ENCODE data around the gene GMDS. TPM values are rescaled to one million over a fixed set of nuclear protein-coding genes. Genes with fewer than 3 reads are reported as not detected.

The GMDS gene
- total RNA-seq, 1 experiment from 2014 or later = 27.6 TPM

DNA sequence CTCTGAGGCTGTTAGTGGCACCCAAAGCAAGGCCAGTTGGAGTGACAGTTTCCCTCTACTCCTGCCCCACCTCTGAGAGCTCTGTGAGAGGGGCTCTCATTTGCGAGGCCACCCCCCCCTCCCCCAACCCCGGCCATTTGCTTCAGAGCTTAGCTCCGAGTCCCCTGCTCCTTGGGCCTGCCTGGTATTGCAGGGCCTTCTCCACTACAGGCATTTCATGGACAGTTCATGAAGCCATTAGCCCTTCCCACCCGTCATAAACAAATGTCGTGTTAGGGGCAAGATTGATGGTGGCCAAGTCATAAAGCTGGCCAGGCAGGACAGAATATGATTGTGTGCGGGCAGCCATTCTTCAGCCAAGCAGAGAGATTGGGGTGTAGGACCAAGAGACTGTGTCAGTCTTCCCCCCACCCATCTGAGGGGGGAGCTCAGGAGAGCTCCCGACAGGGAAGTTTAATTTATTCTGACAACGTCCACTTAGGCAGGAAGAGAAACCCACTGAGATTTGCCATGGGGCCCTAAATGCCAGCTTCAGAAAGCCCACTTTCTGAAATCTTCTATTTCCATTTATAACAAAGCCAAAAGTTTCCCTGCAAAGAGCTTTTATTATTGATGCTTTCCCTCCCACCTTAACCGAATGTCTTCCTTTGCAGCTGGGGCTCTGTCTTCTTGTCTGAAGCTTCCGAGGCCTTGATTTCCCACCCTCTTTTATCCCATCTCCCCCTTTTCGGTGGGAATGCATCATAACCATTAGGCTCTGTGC is 628.5 kb downstream of the GMDS start:
- Mint-ChIP-seq H3K27me3 (ENCODE audit: low read depth) (peaks cover 97% of the 10 kb centered on the region), H3K27ac (no peak overlapping the region; a peak in 1 of 7 replicates), H3K4me1 (peaks cover 2 to 30% of the 10 kb centered on the region in 2 experiments; a peak in 3 of 4 replicates), H3K36me3 (ENCODE audit: insufficient read depth in 1 of 3, low read depth in 3 of 3) (no peaks in the 10 kb centered on the region), H3K9me3 (peaks cover 0 to 3% of the 10 kb centered on the region in 2 experiments; a peak in 3 of 5 replicates), H3K4me3 (no peak overlapping the region; a peak in 2 of 5 replicates)
- Histone ChIP-seq H3K4ac (ENCODE audit: low read depth, low read length) (no peak overlapping the region), H3K79me2 (ENCODE audit: insufficient read depth, low read length) (no peaks in the 10 kb centered on the region), H3K23ac (ENCODE audit: insufficient read length, low read depth, low read length) (no peak overlapping the region), H2BK15ac (ENCODE audit: low read depth, low read length) (no peak overlapping the region), H4K8ac (replicated peaks; ENCODE audit: insufficient read length, low read depth, low read length) (no peak overlapping the region), H3K27ac (ENCODE audit: insufficient read length, low read depth, low read length) (no peak overlapping the region), H3K4me1 (ENCODE audit: insufficient read depth, low read length) (no peaks in the 10 kb centered on the region; the same call in 1 of the 2 replicates), H3T11ph (ENCODE audit: low read length) (no peak overlapping the region), H3K18ac (ENCODE audit: insufficient read length, low read depth, low read length) (no peak overlapping the region), H3K9me3 (ENCODE audit: control insufficient read depth, low read depth, low read length) (no peaks in the 10 kb centered on the region), H3K9ac (ENCODE audit: extremely low read depth, insufficient read length, low read length) (no peak overlapping the region), H4K91ac (ENCODE audit: insufficient read length, low read depth, low read length) (no peak overlapping the region), H4K5ac (ENCODE audit: insufficient read length, low read depth, low read length) (no peak overlapping the region), H2AK5ac (ENCODE audit: insufficient read length, low read length) (no peak overlapping the region), H2BK20ac (ENCODE audit: low read depth, low read length, poor library complexity, severe bottlenecking) (no peak overlapping the region), H3K79me1 (ENCODE audit: insufficient read depth, low read depth, low read length, poor library complexity, severe bottlenecking) (no peaks in the 10 kb centered on the region), H2AFZ (ENCODE audit: low read length) (no peak overlapping the region), H3K23me2 (ENCODE audit: insufficient read length, low read depth, low read length, poor library complexity, severe bottlenecking) (peaks cover 6% of the 10 kb centered on the region), H3K27me3 (ENCODE audit: insufficient read depth, low read length) (peaks cover 95% of the 10 kb centered on the region), H2BK120ac (ENCODE audit: low read depth, low read length, poor library complexity, severe bottlenecking) (no peak overlapping the region), H2BK12ac (ENCODE audit: insufficient read length, low read depth, low read length) (no peak overlapping the region), H3K14ac (ENCODE audit: insufficient read depth, low read length) (no peak overlapping the region), H3K4me2 (ENCODE audit: insufficient read depth, insufficient read length, low read length) (no peak overlapping the region), H3K56ac (ENCODE audit: insufficient read length, low read depth, low read length) (no peak overlapping the region), H2BK5ac (ENCODE audit: insufficient read length, low read length) (no peak overlapping the region), H4K20me1 (ENCODE audit: control insufficient read depth, insufficient read depth, insufficient read length) (peaks cover 3% of the 10 kb centered on the region)
- TF ChIP-seq, protein P1, sequence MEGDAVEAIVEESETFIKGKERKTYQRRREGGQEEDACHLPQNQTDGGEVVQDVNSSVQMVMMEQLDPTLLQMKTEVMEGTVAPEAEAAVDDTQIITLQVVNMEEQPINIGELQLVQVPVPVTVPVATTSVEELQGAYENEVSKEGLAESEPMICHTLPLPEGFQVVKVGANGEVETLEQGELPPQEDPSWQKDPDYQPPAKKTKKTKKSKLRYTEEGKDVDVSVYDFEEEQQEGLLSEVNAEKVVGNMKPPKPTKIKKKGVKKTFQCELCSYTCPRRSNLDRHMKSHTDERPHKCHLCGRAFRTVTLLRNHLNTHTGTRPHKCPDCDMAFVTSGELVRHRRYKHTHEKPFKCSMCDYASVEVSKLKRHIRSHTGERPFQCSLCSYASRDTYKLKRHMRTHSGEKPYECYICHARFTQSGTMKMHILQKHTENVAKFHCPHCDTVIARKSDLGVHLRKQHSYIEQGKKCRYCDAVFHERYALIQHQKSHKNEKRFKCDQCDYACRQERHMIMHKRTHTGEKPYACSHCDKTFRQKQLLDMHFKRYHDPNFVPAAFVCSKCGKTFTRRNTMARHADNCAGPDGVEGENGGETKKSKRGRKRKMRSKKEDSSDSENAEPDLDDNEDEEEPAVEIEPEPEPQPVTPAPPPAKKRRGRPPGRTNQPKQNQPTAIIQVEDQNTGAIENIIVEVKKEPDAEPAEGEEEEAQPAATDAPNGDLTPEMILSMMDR (conservative IDR thresholded peaks at IDR 0.05) = no peak
- DNase-seq = no peak
- no CpG with 5 or more reads among the region's 11 CpGs for WGBS (ENCODE audit: extremely low coverage, insufficient read length, low lambda C conversion rate)
